ENCODE data around the gene SELENOM. TPM values are rescaled to one million over a fixed set of nuclear protein-coding genes. Genes with fewer than 3 reads are reported as not detected.
A peak's percentile ranks its signal among the peaks of the same experiment; 100 is the strongest.

SELENOM gene
- 8.5 TPM for polyA plus RNA-seq (2012; ENCODE audit: low read depth, missing spikeins)

GRCh38 chr22:31107178-31107893 is at the start of gene SELENOM:
TSS of gene SELENOM (minus strand) at chr22:31107568. CDS start at chr22:31107505, 63 bp downstream.
- peak; percentile 90 for FAIRE-seq
- TF ChIP-seq POU2F2 (IDR thresholded peaks at IDR 0.05; ENCODE audit: low read depth, low read length): no peak
- no peak for TF ChIP-seq PAX5 (IDR thresholded peaks at IDR 0.05; ENCODE audit: insufficient read depth, low read length, severe bottlenecking)
- TF ChIP-seq POLR2A (IDR thresholded peaks at IDR 0.05; ENCODE audit: low read depth, low read length): no peak
- TF ChIP-seq SPI1 (IDR thresholded peaks at IDR 0.05; ENCODE audit: low read depth, low read length): no peak
- TF ChIP-seq POLR2AphosphoS5 (IDR thresholded peaks at IDR 0.05; ENCODE audit: low read depth, low read length): no peak
- no peak for TF ChIP-seq TAF1 (IDR thresholded peaks at IDR 0.05; ENCODE audit: low read depth, low read length)
- peak; percentile 97 for DNase-seq (ENCODE audit: insufficient read length, low spot score)

- TF ChIP-seq TAF1 (IDR thresholded peaks at IDR 0.05; ENCODE audit: low read depth, low read length) (no peak), POU2F2 (IDR thresholded peaks at IDR 0.05; ENCODE audit: low read depth, low read length) (no peak), SPI1 (IDR thresholded peaks at IDR 0.05; ENCODE audit: low read depth, low read length) (no peak), PAX5 (IDR thresholded peaks at IDR 0.05; ENCODE audit: insufficient read depth, low read length, severe bottlenecking) (no peak), POLR2AphosphoS5 (IDR thresholded peaks at IDR 0.05; ENCODE audit: low read depth, low read length) (no peak), POLR2A (IDR thresholded peaks at IDR 0.05; ENCODE audit: low read depth, low read length) (no peak)
- FAIRE-seq: no peak
- no peak for DNase-seq (ENCODE audit: insufficient read length, low spot score)
Observed at GRCh38 chr22:31155422-31155821, 48.1 kb upstream of the SELENOM start.

- no peak for DNase-seq (ENCODE audit: insufficient read length, low spot score)
- no peak for FAIRE-seq
- TF ChIP-seq POLR2A (IDR thresholded peaks at IDR 0.05; ENCODE audit: low read depth, low read length) (no peak), TAF1 (IDR thresholded peaks at IDR 0.05; ENCODE audit: low read depth, low read length) (no peak), PAX5 (IDR thresholded peaks at IDR 0.05; ENCODE audit: insufficient read depth, low read length, severe bottlenecking) (no peak), SPI1 (IDR thresholded peaks at IDR 0.05; ENCODE audit: low read depth, low read length) (no peak), POLR2AphosphoS5 (IDR thresholded peaks at IDR 0.05; ENCODE audit: low read depth, low read length) (no peak), POU2F2 (IDR thresholded peaks at IDR 0.05; ENCODE audit: low read depth, low read length) (no peak)
Observed at GRCh38 chr22:31154975-31155374, 47.6 kb upstream of the SELENOM start.

- DNase-seq (ENCODE audit: insufficient read length, low spot score): no peak
- no peak for TF ChIP-seq POLR2A (IDR thresholded peaks at IDR 0.05; ENCODE audit: low read depth, low read length)
- TF ChIP-seq TAF1 (IDR thresholded peaks at IDR 0.05; ENCODE audit: low read depth, low read length): no peak
- no peak for TF ChIP-seq POU2F2 (IDR thresholded peaks at IDR 0.05; ENCODE audit: low read depth, low read length)
- TF ChIP-seq SPI1 (IDR thresholded peaks at IDR 0.05; ENCODE audit: low read depth, low read length): no peak
- TF ChIP-seq POLR2AphosphoS5 (IDR thresholded peaks at IDR 0.05; ENCODE audit: low read depth, low read length): no peak
- TF ChIP-seq PAX5 (IDR thresholded peaks at IDR 0.05; ENCODE audit: insufficient read depth, low read length, severe bottlenecking): no peak
- FAIRE-seq: no peak
Observed at GRCh38 chr22:31153357-31153756, 46.0 kb upstream of the SELENOM start.

- FAIRE-seq (no peak), DNase-seq (ENCODE audit: insufficient read length, low spot score) (no peak)
- TF ChIP-seq POU2F2 (IDR thresholded peaks at IDR 0.05; ENCODE audit: low read depth, low read length): no peak
- TF ChIP-seq POLR2A (IDR thresholded peaks at IDR 0.05; ENCODE audit: low read depth, low read length): no peak
- no peak for TF ChIP-seq TAF1 (IDR thresholded peaks at IDR 0.05; ENCODE audit: low read depth, low read length)
- TF ChIP-seq PAX5 (IDR thresholded peaks at IDR 0.05; ENCODE audit: insufficient read depth, low read length, severe bottlenecking): no peak
- no peak for TF ChIP-seq SPI1 (IDR thresholded peaks at IDR 0.05; ENCODE audit: low read depth, low read length)
- TF ChIP-seq POLR2AphosphoS5 (IDR thresholded peaks at IDR 0.05; ENCODE audit: low read depth, low read length): no peak
Observed at GRCh38 chr22:31151872-31152271, 44.5 kb upstream of the SELENOM start.

GRCh38 chr22:31150615-31151014 is 43.2 kb upstream of the SELENOM start:
- no peak for TF ChIP-seq PAX5 (IDR thresholded peaks at IDR 0.05; ENCODE audit: insufficient read depth, low read length, severe bottlenecking)
- no peak for TF ChIP-seq POLR2A (IDR thresholded peaks at IDR 0.05; ENCODE audit: low read depth, low read length)
- no peak for TF ChIP-seq POU2F2 (IDR thresholded peaks at IDR 0.05; ENCODE audit: low read depth, low read length)
- no peak for TF ChIP-seq TAF1 (IDR thresholded peaks at IDR 0.05; ENCODE audit: low read depth, low read length)
- no peak for TF ChIP-seq POLR2AphosphoS5 (IDR thresholded peaks at IDR 0.05; ENCODE audit: low read depth, low read length)
- TF ChIP-seq SPI1 (IDR thresholded peaks at IDR 0.05; ENCODE audit: low read depth, low read length): no peak
- no peak for DNase-seq (ENCODE audit: insufficient read length, low spot score)
- FAIRE-seq: no peak

GRCh38 chr22:31148953-31149627 is 41.7 kb upstream of the SELENOM start:
- no peak for TF ChIP-seq POLR2A (IDR thresholded peaks at IDR 0.05; ENCODE audit: low read depth, low read length)
- no peak for TF ChIP-seq TAF1 (IDR thresholded peaks at IDR 0.05; ENCODE audit: low read depth, low read length)
- TF ChIP-seq POU2F2 (IDR thresholded peaks at IDR 0.05; ENCODE audit: low read depth, low read length): no peak
- TF ChIP-seq SPI1 (IDR thresholded peaks at IDR 0.05; ENCODE audit: low read depth, low read length): no peak
- no peak for TF ChIP-seq PAX5 (IDR thresholded peaks at IDR 0.05; ENCODE audit: insufficient read depth, low read length, severe bottlenecking)
- no peak for TF ChIP-seq POLR2AphosphoS5 (IDR thresholded peaks at IDR 0.05; ENCODE audit: low read depth, low read length)
- FAIRE-seq (peak; percentile 60), DNase-seq (ENCODE audit: insufficient read length, low spot score) (no peak)

- DNase-seq (ENCODE audit: insufficient read length, low spot score) (no peak), FAIRE-seq (no peak)
- TF ChIP-seq POLR2AphosphoS5 (IDR thresholded peaks at IDR 0.05; ENCODE audit: low read depth, low read length): no peak
- TF ChIP-seq PAX5 (IDR thresholded peaks at IDR 0.05; ENCODE audit: insufficient read depth, low read length, severe bottlenecking): no peak
- no peak for TF ChIP-seq POU2F2 (IDR thresholded peaks at IDR 0.05; ENCODE audit: low read depth, low read length)
- TF ChIP-seq SPI1 (IDR thresholded peaks at IDR 0.05; ENCODE audit: low read depth, low read length): no peak
- TF ChIP-seq TAF1 (IDR thresholded peaks at IDR 0.05; ENCODE audit: low read depth, low read length): no peak
- TF ChIP-seq POLR2A (IDR thresholded peaks at IDR 0.05; ENCODE audit: low read depth, low read length): no peak
Observed at GRCh38 chr22:31148488-31148887, 41.1 kb upstream of the SELENOM start.

- FAIRE-seq: no peak
- no peak for DNase-seq (ENCODE audit: insufficient read length, low spot score)
Observed at GRCh38 chr22:31144223-31144622, 36.9 kb upstream of the SELENOM start.

More at GRCh38 chr22:31144223-31144622, 36.9 kb upstream of the SELENOM start:
- TF ChIP-seq POLR2A (IDR thresholded peaks at IDR 0.05; ENCODE audit: low read depth, low read length): no peak
